ENCODE data around the gene SGSH. TPM values are rescaled to one million over a fixed set of nuclear protein-coding genes. Genes with fewer than 3 reads are reported as not detected.
A peak's percentile ranks its signal among the peaks of the same experiment; 100 is the strongest.

SGSH gene
- total RNA-seq, 2 experiments from 2014 or later: 14.3 to 38.4 TPM

GRCh38 chr17:80261159-80261894 lies 41.2 kb upstream of the SGSH start:
- no TSS peak for BruUV-seq (replicated peaks)
- no peaks in the 10 kb centered on the region for H3K79me2 ChIP-seq (ENCODE audit: insufficient read depth, low read depth, low read length)
- no peaks in the 10 kb centered on the region for H4K20me1 ChIP-seq (ENCODE audit: insufficient read depth, low read length)
- POLR2A ChIA-PET: interaction anchor here (1.5 kb wide), 1 partner anchor 116 kb away, joined by 3 read pairs; no protein-coding TSS in a partner anchor
- peak overlapping the region; percentile 65 for H3K4me2 ChIP-seq (ENCODE audit: low read length)
- CTCF ChIA-PET (ENCODE audit: unreplicated experiment): no interaction called here
- intact Hi-C loops (cut with micrococcal nuclease; ENCODE audit: unreplicated experiment): loop anchor here (5.0 kb wide), 1 partner anchor 464 kb away; the partner anchor contains the start of gene CBX8
- peaks cover 61% of the 10 kb centered on the region for H3K4me1 ChIP-seq (ENCODE audit: insufficient read depth, low read length, poor library complexity, severe bottlenecking)
- H2AFZ ChIP-seq (ENCODE audit: low read length): peak overlapping the region; percentile 75
- TF ChIP-seq CTCF (conservative IDR thresholded peaks at IDR 0.05; ENCODE audit: low read length): no peak
- TF ChIP-seq EZH2phosphoT487 (IDR thresholded peaks at IDR 0.05; ENCODE audit: borderline replicate concordance, low read depth, low read length): no peak
- H3K27ac ChIP-seq (ENCODE audit: low read depth, low read length, poor library complexity, severe bottlenecking): peak overlapping the region; percentile 81
- H3K9me3 ChIP-seq (ENCODE audit: low read length): no peaks in the 10 kb centered on the region
- H3K4me3 ChIP-seq (ENCODE audit: low read depth, low read length, poor library complexity, severe bottlenecking): peak overlapping the region; percentile 79
- H3K36me3 ChIP-seq (ENCODE audit: insufficient read depth, low read length): no peaks in the 10 kb centered on the region
- no peaks in the 10 kb centered on the region for H3K9me2 ChIP-seq (ENCODE audit: insufficient read depth, low read length)
- peak; percentile 82 for DNase-seq (ENCODE audit: low spot score)

- POLR2A ChIA-PET: no interaction called here
- peak; percentile 88 for DNase-seq (ENCODE audit: low spot score)
- H4K20me1 ChIP-seq (ENCODE audit: insufficient read depth, low read length): no peaks in the 10 kb centered on the region
- peak within 1 kb of the TSS; percentile 82 for H3K4me2 ChIP-seq (ENCODE audit: low read length)
- H3K9me2 ChIP-seq (ENCODE audit: insufficient read depth, low read length): no peaks in the 10 kb centered on the region
- peak within 1 kb of the TSS; percentile 75 for H2AFZ ChIP-seq (ENCODE audit: low read length)
- intact Hi-C loops (cut with micrococcal nuclease; ENCODE audit: unreplicated experiment): loop anchor here (5.0 kb wide), 1 partner anchor 463 kb away; the partner anchor contains the start of gene CBX8
- no peaks in the 10 kb centered on the region for H3K36me3 ChIP-seq (ENCODE audit: insufficient read depth, low read length)
- no TSS peak for BruUV-seq (replicated peaks)
- no peaks in the 10 kb centered on the region for H3K9me3 ChIP-seq (ENCODE audit: low read length)
- H3K4me1 ChIP-seq (ENCODE audit: insufficient read depth, low read length, poor library complexity, severe bottlenecking): peaks cover 61% of the 10 kb centered on the region
- TF ChIP-seq CTCF (conservative IDR thresholded peaks at IDR 0.05; ENCODE audit: low read length): no peak
- TF ChIP-seq EZH2phosphoT487 (IDR thresholded peaks at IDR 0.05; ENCODE audit: borderline replicate concordance, low read depth, low read length): no peak
- H3K79me2 ChIP-seq (ENCODE audit: insufficient read depth, low read depth, low read length): no peaks in the 10 kb centered on the region
- H3K27ac ChIP-seq (ENCODE audit: low read depth, low read length, poor library complexity, severe bottlenecking): peak within 1 kb of the TSS; percentile 81
- CTCF ChIA-PET (ENCODE audit: unreplicated experiment): no interaction called here
- H3K4me3 ChIP-seq (ENCODE audit: low read depth, low read length, poor library complexity, severe bottlenecking): peak within 1 kb of the TSS; percentile 79
Measured at GRCh38 chr17:80260791-80261158, 40.6 kb upstream of the SGSH start, which contains the start of gene RNF213. RNF213 (plus strand) TSS chr17:80260852; CDS start chr17:80263682, 2,830 bp downstream.

- Histone ChIP-seq H3K4me3 (ENCODE audit: low read depth, low read length, poor library complexity, severe bottlenecking) (peak overlapping the region; percentile 75), H2AFZ (ENCODE audit: low read length) (peak overlapping the region; percentile 71), H3K9me2 (ENCODE audit: insufficient read depth, low read length) (no peaks in the 10 kb centered on the region), H3K4me1 (ENCODE audit: insufficient read depth, low read length, poor library complexity, severe bottlenecking) (peaks cover 62% of the 10 kb centered on the region), H3K36me3 (ENCODE audit: insufficient read depth, low read length) (no peaks in the 10 kb centered on the region), H3K27ac (ENCODE audit: low read depth, low read length, poor library complexity, severe bottlenecking) (peak overlapping the region; percentile 60), H3K79me2 (ENCODE audit: insufficient read depth, low read depth, low read length) (no peaks in the 10 kb centered on the region), H3K9me3 (ENCODE audit: low read length) (no peaks in the 10 kb centered on the region), H4K20me1 (ENCODE audit: insufficient read depth, low read length) (no peaks in the 10 kb centered on the region), H3K4me2 (ENCODE audit: low read length) (peak overlapping the region; percentile 82)
- no TSS peak for BruUV-seq (replicated peaks)
- TF ChIP-seq CTCF (conservative IDR thresholded peaks at IDR 0.05; ENCODE audit: low read length) (no peak), EZH2phosphoT487 (IDR thresholded peaks at IDR 0.05; ENCODE audit: borderline replicate concordance, low read depth, low read length) (no peak)
- intact Hi-C loops (cut with micrococcal nuclease; ENCODE audit: unreplicated experiment): loop anchor here (5.0 kb wide), 1 partner anchor 463 kb away; the partner anchor contains the start of gene CBX8
- peak; percentile 84 for DNase-seq (ENCODE audit: low spot score)
- ChIA-PET POLR2A (no interaction called here), CTCF (ENCODE audit: unreplicated experiment) (no interaction called here)
Measured at GRCh38 chr17:80260069-80260535, 40.0 kb upstream of the SGSH start.
